Superior temporal gyrus (tissue), 1 donor: ENCODE data around the gene GRIK4.

ENCODE experiments used
- DNase-seq: peaks from one replicate; pipeline ENCODE4 v3.0.0-alpha.2; 2016; ENCODE audit errors: extremely low spot score

Gene GRIK4

GRCh38 chr11:120880498-120881175 lies 369.1 kb downstream of the GRIK4 start:
- no peak for DNase-seq

- no peak for DNase-seq
These were observed 370.0 kb downstream of the GRIK4 start for GRCh38 chr11:120881596-120881995.

- DNase-seq = no peak
These were observed 370.6 kb downstream of the GRIK4 start for GRCh38 chr11:120882175-120882574.

- DNase-seq = peak; percentile 41
These were observed 372.0 kb downstream of the GRIK4 start for GRCh38 chr11:120883404-120884080.

GRCh38 chr11:120884154-120885020 lies 372.8 kb downstream of the GRIK4 start:
- DNase-seq = no peak

- no peak for DNase-seq
These were observed 379.2 kb downstream of the GRIK4 start for GRCh38 chr11:120890609-120891320.

GRCh38 chr11:120893440-120894201 lies 382.1 kb downstream of the GRIK4 start:
- no peak for DNase-seq

- DNase-seq = no peak
These were observed 382.8 kb downstream of the GRIK4 start for GRCh38 chr11:120894202-120894985.

GRCh38 chr11:120896687-120897086 lies 385.1 kb downstream of the GRIK4 start:
- DNase-seq = no peak

GRCh38 chr11:120898568-120898967 lies 387.0 kb downstream of the GRIK4 start:
- no peak for DNase-seq

GRCh38 chr11:120899720-120900119 lies 388.2 kb downstream of the GRIK4 start:
- no peak for DNase-seq

- no peak for DNase-seq
These were observed 389.1 kb downstream of the GRIK4 start for GRCh38 chr11:120900643-120901042.

GRCh38 chr11:120903686-120904085 lies 392.1 kb downstream of the GRIK4 start:
- DNase-seq = no peak

- no peak for DNase-seq
These were observed 392.6 kb downstream of the GRIK4 start for GRCh38 chr11:120904116-120904515.

- no peak for DNase-seq
These were observed 395.2 kb downstream of the GRIK4 start for GRCh38 chr11:120906766-120907165.

GRCh38 chr11:120907971-120908370 lies 396.4 kb downstream of the GRIK4 start:
- no peak for DNase-seq

GRCh38 chr11:120908461-120909181 lies 397.1 kb downstream of the GRIK4 start:
- DNase-seq = no peak

GRCh38 chr11:120909676-120910416 lies 398.3 kb downstream of the GRIK4 start:
- DNase-seq = no peak

- DNase-seq = no peak
These were observed 400.4 kb downstream of the GRIK4 start for GRCh38 chr11:120911943-120912342.
